HCT116 (cell line): ENCODE data around the gene NHSL2. TPM values are rescaled to one million over a fixed set of nuclear protein-coding genes. Genes with fewer than 3 reads are reported as not detected.

Experiments
- ATAC-seq: fragments of 200-7000 bp; cut with Tn5 transposase; 2 replicates; pipeline ENCODE4 v1.9.1; 2020; ENCODE audit warnings: mild to moderate bottlenecking, moderate library complexity
- BruUV-seq: library from RNA; stranded (reverse); fragments of 400-500 nt; replicated peaks from 2 replicates; lab custom pipeline; 2021; lab: Mats Ljungman, UMichigan
- CTCF ChIA-PET: fragments of 300-600 bp; sonication (Branson Sonifier 250); formaldehyde crosslinking; loops from one replicate; lab custom pipeline; 2021; ENCODE audit warnings: antibody characterized with exemption; lab: Charles Lee
- POLR2A ChIA-PET: fragments of 300-600, 350-600 bp; sonication (Branson Sonifier 250); formaldehyde crosslinking; loops from one replicate; lab custom pipeline; 2021; ENCODE audit warnings: antibody characterized with exemption; lab: Charles Lee
- RAD21 ChIA-PET, 2 experiments: fragments of 300-600 bp; sonication (Branson Sonifier 250); formaldehyde crosslinking; loops; one replicate each; lab custom pipeline; 2023; ENCODE audit warnings: low total read pairs in 2 of 2; ENCODE audit not compliant: uncharacterized antibody in 2 of 2, unreplicated experiment in 2 of 2, low non-redundant PET in 1 of 2; lab: Charles Lee
- DNase-seq: peaks from one replicate; pipeline ENCODE4 v3.0.0-alpha.2; 2010; ENCODE audit warnings: low read depth, low spot score
- H2AFZ ChIP-seq: fragments of 200-600 bp; shearing (Covaris generic), sonication (generic); 2 replicates; pipeline ENCODE4 v1.6.1; 2017; ENCODE audit warnings: low read depth, mixed run types, mixed read lengths, antibody characterized with exemption, low read length; ENCODE audit not compliant: poor library complexity, severe bottlenecking
- H3K27ac ChIP-seq: 2 replicates; pipeline ENCODE4 v1.5.1; 2012; ENCODE audit warnings: low read depth, low read length
- H3K27me3 ChIP-seq: fragments of 200-600 bp; sonication (generic); 2 replicates; pipeline ENCODE4 v1.6.1; 2016; ENCODE audit warnings: mixed run types, low read length, mixed read lengths; ENCODE audit not compliant: insufficient read depth
- H3K36me3 ChIP-seq, 2 experiments: fragments of 200-500 bp in 1 of 2; fragments of 200-600 bp in 1 of 2; sonication (Bioruptor generic) in 1 of 2; sonication (generic) in 1 of 2; 2 replicates each; pipeline versions ENCODE4 v1.5.1 to v1.6.1; 2014 to 2016; ENCODE audit warnings: low read length in 2 of 2, inconsistent platforms in 1 of 2, mixed read lengths in 1 of 2, mixed run types in 1 of 2; ENCODE audit not compliant: insufficient read depth in 2 of 2, control insufficient read depth in 1 of 2
- H3K4me1 ChIP-seq, 2 experiments: fragments of 200-600 bp in 1 of 2; sonication (generic) in 1 of 2; 2 replicates each; pipeline versions ENCODE4 v1.5.1 to v1.6.1; 2012 to 2017; ENCODE audit warnings: low read length in 2 of 2, inconsistent platforms in 1 of 2, mild to moderate bottlenecking in 1 of 2, mixed read lengths in 1 of 2, mixed run types in 1 of 2, moderate library complexity in 1 of 2; ENCODE audit not compliant: insufficient read depth in 2 of 2, control insufficient read depth in 1 of 2
- H3K4me2 ChIP-seq: fragments of 200-600 bp; sonication (generic); 2 replicates; pipeline ENCODE4 v1.6.1; 2017; ENCODE audit warnings: mixed run types, low read length, mixed read lengths
- H3K4me3 ChIP-seq, 2 experiments: fragments of 200-600 bp in 1 of 2; sonication (generic) in 1 of 2; replicated peaks in 1 of 2; 2 replicates each; pipeline ENCODE4 v1.5.1; 2011 to 2016; ENCODE audit warnings: low read length in 2 of 2, control low read depth in 1 of 2, low read depth in 1 of 2, mild to moderate bottlenecking in 1 of 2, mixed read lengths in 1 of 2, mixed run types in 1 of 2
- H3K79me2 ChIP-seq: fragments of 200-600 bp; sonication (generic); 2 replicates; pipeline ENCODE4 v1.6.1; 2017; ENCODE audit warnings: mild to moderate bottlenecking, mixed run types, low read length, moderate library complexity, mixed read lengths; ENCODE audit not compliant: insufficient read depth
- H3K9ac ChIP-seq: fragments of 200-600 bp; sonication (generic); 2 replicates; pipeline ENCODE4 v1.6.1; 2016; ENCODE audit warnings: low read length, mixed read lengths
- H3K9me2 ChIP-seq: fragments of 200-600 bp; sonication (generic), shearing (Covaris generic); 2 replicates; pipeline ENCODE4 v1.6.1; 2017; ENCODE audit warnings: mixed run types, mild to moderate bottlenecking, moderate library complexity; ENCODE audit not compliant: insufficient read depth
- H3K9me3 ChIP-seq, 2 experiments: fragments of 200-500 bp in 1 of 2; fragments of 200-600 bp in 1 of 2; sonication (Bioruptor generic) in 1 of 2; sonication (generic) in 1 of 2; 2 replicates each; pipeline ENCODE4 v1.6.1; 2014 to 2017; ENCODE audit warnings: low read length in 2 of 2, mixed read lengths in 2 of 2, inconsistent platforms in 1 of 2, low read depth in 1 of 2, mild to moderate bottlenecking in 1 of 2, mixed run types in 1 of 2, moderate library complexity in 1 of 2; ENCODE audit not compliant: control insufficient read depth in 1 of 2, insufficient read depth in 1 of 2
- H4K20me1 ChIP-seq: fragments of 200-600 bp; sonication (generic), shearing (Covaris generic); 2 replicates; pipeline ENCODE4 v1.6.1; 2017; ENCODE audit warnings: mixed run types, mild to moderate bottlenecking, moderate library complexity; ENCODE audit not compliant: insufficient read depth
- ATF3 ChIP-seq: IDR thresholded peaks from 2 replicates; pipeline ENCODE4 v1.6.1; 2012
- CBX3 ChIP-seq: IDR thresholded peaks from 2 replicates; pipeline ENCODE4 v1.6.1; 2012; ENCODE audit warnings: low read depth
- CEBPB ChIP-seq: IDR thresholded peaks from 2 replicates; pipeline ENCODE4 v1.6.1; 2012; ENCODE audit warnings: low read depth
- CTCF ChIP-seq, 3 experiments: fragments of 200-600 bp in 1 of 3; sonication (generic) in 1 of 3; IDR thresholded peaks in 2 of 3; conservative IDR thresholded peaks in 1 of 3; 2 replicates each; pipeline ENCODE4 v1.5.1; 2012 to 2017; ENCODE audit warnings: low read depth in 2 of 3, low read length in 2 of 3, antibody characterized with exemption in 1 of 3, borderline replicate concordance in 1 of 3, control low read depth in 1 of 3, mild to moderate bottlenecking in 1 of 3, mixed read lengths in 1 of 3, mixed run types in 1 of 3, moderate library complexity in 1 of 3; ENCODE audit not compliant: insufficient read depth in 1 of 3
- EGR1 ChIP-seq: IDR thresholded peaks from 2 replicates; pipeline ENCODE4 v1.6.1; 2012; ENCODE audit warnings: low read depth
- ELF1 ChIP-seq: IDR thresholded peaks from 2 replicates; pipeline ENCODE4 v1.6.1; 2012; ENCODE audit warnings: low read depth, borderline replicate concordance
- EZH2 ChIP-seq: fragments of 200-600 bp; sonication (generic); IDR thresholded peaks from 2 replicates; pipeline ENCODE4 v1.6.1; 2017; ENCODE audit warnings: antibody characterized with exemption, mixed run types
- MAX ChIP-seq: IDR thresholded peaks from 2 replicates; pipeline ENCODE4 v1.6.1; 2012
- POLR2A ChIP-seq: IDR thresholded peaks from 2 replicates; pipeline ENCODE4 v1.7.0; 2011; ENCODE audit warnings: borderline replicate concordance; ENCODE audit not compliant: insufficient read depth, insufficient read length; ENCODE audit errors: extremely low read depth
- POLR2AphosphoS5 ChIP-seq: IDR thresholded peaks from 2 replicates; pipeline ENCODE4 v1.6.1; 2011; ENCODE audit warnings: mild to moderate bottlenecking, low read depth, low read length, moderate library complexity
- SIN3A ChIP-seq: IDR thresholded peaks from 2 replicates; pipeline ENCODE4 v1.6.1; 2012; ENCODE audit warnings: low read depth
- SP1 ChIP-seq: IDR thresholded peaks from 2 replicates; pipeline ENCODE4 v1.6.1; 2012; ENCODE audit warnings: low read depth
- SRF ChIP-seq: IDR thresholded peaks from 2 replicates; pipeline ENCODE4 v1.6.1; 2012; ENCODE audit warnings: low read depth
- TCF7L2 ChIP-seq: IDR thresholded peaks from 2 replicates; pipeline ENCODE4 v1.7.0; 2011; ENCODE audit warnings: borderline replicate concordance, inconsistent platforms; ENCODE audit not compliant: insufficient read depth, insufficient read length; ENCODE audit errors: extremely low read depth
- YY1 ChIP-seq: IDR thresholded peaks from 2 replicates; pipeline ENCODE4 v1.6.1; 2011; ENCODE audit warnings: low read length, low read depth, moderate library complexity, mild to moderate bottlenecking; ENCODE audit not compliant: insufficient replicate concordance; ENCODE audit errors: extremely low read depth
- ZBTB33 ChIP-seq: IDR thresholded peaks from 2 replicates; pipeline ENCODE4 v1.6.1; 2011; ENCODE audit warnings: mild to moderate bottlenecking, low read length, moderate library complexity; ENCODE audit not compliant: insufficient replicate concordance; ENCODE audit errors: extremely low read depth
- ZFX ChIP-seq: fragments of 450-650 bp; IDR thresholded peaks from 2 replicates; pipeline ENCODE4 v1.6.1; 2017
- ZNF274 ChIP-seq: fragments of 200-500 bp; sonication (Bioruptor generic); IDR thresholded peaks from 2 replicates; pipeline ENCODE4 v1.6.1; 2014; ENCODE audit warnings: mild to moderate bottlenecking, low read depth, low read length, inconsistent platforms
- intact Hi-C: fragments of 100-400 bp; cut with micrococcal nuclease; formaldehyde crosslinking; loops from 2 replicates; pipeline ENCODE4 v1.10.0; 2022
- total RNA-seq: library from RNA; stranded (reverse); gene quantifications from one replicate; pipeline ENCODE4 v1.2.1, GENCODE V29; 2021; ENCODE audit not compliant: unreplicated experiment

NHSL2 gene
- total RNA-seq, 1 experiment from 2014 or later: 0.22 TPM

GRCh38 chrX:71949363-71949762 lies 38.7 kb downstream of the NHSL2 start:
- Histone ChIP-seq H3K4me3 (no peak overlapping the region), H3K27ac (no peak overlapping the region), H3K9ac (no peak overlapping the region), H3K36me3 (no peaks in the 10 kb centered on the region), H2AFZ (no peak overlapping the region), H3K4me1 (no peaks in the 10 kb centered on the region)
- ChIA-PET POLR2A (no interaction called here), CTCF (no interaction called here), RAD21 (no interaction called here)
- BruUV-seq: no TSS peak
- DNase-seq: no peak
- intact Hi-C loops: no loop called here
- TF ChIP-seq SIN3A (no peak), ZFX (no peak), TCF7L2 (no peak), ATF3 (no peak), POLR2AphosphoS5 (no peak), CTCF (IDR thresholded peaks at IDR 0.05 in 2 of 3, conservative IDR thresholded peaks at IDR 0.05 in 1 of 3; ENCODE audit: borderline replicate concordance in 1 of 3, insufficient read depth in 1 of 3, low read depth in 2 of 3, low read length in 2 of 3) (no peak), ZBTB33 (no peak), ELF1 (no peak), SP1 (no peak), MAX (no peak), YY1 (no peak), EZH2 (no peak), SRF (no peak), CBX3 (no peak), EGR1 (no peak), ZNF274 (no peak), POLR2A (no peak), CEBPB (no peak)
- TF ChIP-seq, all 23 proteins: peak for 0
- H3K4me2 ChIP-seq: no peak overlapping the region
- H3K27me3 ChIP-seq: no peaks in the 10 kb centered on the region
- no peaks in the 10 kb centered on the region for H4K20me1 ChIP-seq
- no peaks in the 10 kb centered on the region for H3K79me2 ChIP-seq
- no peaks in the 10 kb centered on the region for H3K9me2 ChIP-seq
- ATAC-seq: no peak
- H3K9me3 ChIP-seq: no peaks in the 10 kb centered on the region
